ENCODE results near the gene CARS1. TPM values are rescaled to one million over a fixed set of nuclear protein-coding genes. Genes with fewer than 3 reads are reported as not detected.

CARS1 gene
- total and polyA plus RNA-seq, 10 of the 15 experiments (the other 5 are each of a cell fraction or from before 2014, with no cell fraction given): 7.8 to 60.6 (median 45.7) TPM

GRCh38 chr11:2951231-2952110 is 105.8 kb downstream of the CARS1 start (continued):
- TF ChIP-seq RAD21 (IDR thresholded peaks at IDR 0.05; ENCODE audit: insufficient read depth, low read depth, low read length) (no peak), TCF7 (IDR thresholded peaks at IDR 0.05; ENCODE audit: borderline replicate concordance) (no peak), RAD51 (IDR thresholded peaks at IDR 0.05) (no peak), NR2C1 (IDR thresholded peaks at IDR 0.05) (no peak), CHD2 (IDR thresholded peaks at IDR 0.05; ENCODE audit: borderline replicate concordance, low read depth, low read length) (no peak)

Small RNAs within 50 kb of the gene (small RNA-seq; reads per million reads assigned to genes)
- not detected for gene RNU1-91P
- 4.4 reads per million, percentile 86 among the genes with 10 or more reads in this experiment for gene SNORA54

Other genes with a start within 250 kb of the CARS1 start
- gene CDKN1C, start 171.6 kb downstream of the CARS1 start, total RNA-seq (2014; rRNA removed): not detected in 2 replicates
- not detected in 2 replicates for gene CDKN1C, start 171.6 kb downstream of the CARS1 start, total RNA-seq (2014; rRNA removed; fragmentation: Illumina TruSeq; extraction: Trizol)
- 0.19 and 0.21 TPM in 2 replicates for gene CDKN1C, start 171.6 kb downstream of the CARS1 start, total RNA-seq (2021)
- gene CDKN1C, start 171.6 kb downstream of the CARS1 start, polyA plus RNA-seq (2011; rRNA removed): 0.05 TPM in 1 of 2 replicates, not detected in the other
- gene CDKN1C, start 171.6 kb downstream of the CARS1 start, polyA plus RNA-seq (2014; fragmentation: Illumina TruSeq; extraction: Trizol): not detected in 2 replicates
- gene CDKN1C, start 171.6 kb downstream of the CARS1 start, polyA plus RNA-seq (2014; fragmentation: Nextera tagmentation; extraction: Ambion mirVana): not detected
- gene CDKN1C, start 171.6 kb downstream of the CARS1 start, polyA plus RNA-seq (2014; rRNA removed): not detected in 2 replicates
- gene CDKN1C, start 171.6 kb downstream of the CARS1 start, polyA plus RNA-seq (2016; fragmentation: Nextera tagmentation; extraction: Ambion mirVana): under 1 TPM in 1 of 2 experiments, not detected in 1; 0.14 TPM
- gene PHLDA2, start 128.0 kb downstream of the CARS1 start, total RNA-seq (2014; rRNA removed): not detected in 2 replicates
- not detected in 2 replicates for gene PHLDA2, start 128.0 kb downstream of the CARS1 start, total RNA-seq (2014; rRNA removed; fragmentation: Illumina TruSeq; extraction: Trizol)
- gene PHLDA2, start 128.0 kb downstream of the CARS1 start, total RNA-seq (2021): 0.27 and 0.49 TPM in 2 replicates
- 0.15 TPM in 1 of 2 replicates, not detected in the other for gene PHLDA2, start 128.0 kb downstream of the CARS1 start, polyA plus RNA-seq (2011; rRNA removed)
- not detected in 2 replicates for gene PHLDA2, start 128.0 kb downstream of the CARS1 start, polyA plus RNA-seq (2014; fragmentation: Illumina TruSeq; extraction: Trizol)
- not detected for gene PHLDA2, start 128.0 kb downstream of the CARS1 start, polyA plus RNA-seq (2014; fragmentation: Nextera tagmentation; extraction: Ambion mirVana)
- gene PHLDA2, start 128.0 kb downstream of the CARS1 start, polyA plus RNA-seq (2014; rRNA removed): not detected in 2 replicates
- under 1 TPM in 1 of 2 experiments, not detected in 1; 0.16 TPM for gene PHLDA2, start 128.0 kb downstream of the CARS1 start, polyA plus RNA-seq (2016; fragmentation: Nextera tagmentation; extraction: Ambion mirVana)
- 103 and 107 TPM in 2 replicates for gene NAP1L4, start 65.1 kb downstream of the CARS1 start, total RNA-seq (2014; rRNA removed)
- gene NAP1L4, start 65.1 kb downstream of the CARS1 start, total RNA-seq (2014; rRNA removed; fragmentation: Illumina TruSeq; extraction: Trizol): 100 and 101 TPM in 2 replicates
- 128 and 130 TPM in 2 replicates for gene NAP1L4, start 65.1 kb downstream of the CARS1 start, total RNA-seq (2021)
- 100 and 159 TPM in 2 replicates for gene NAP1L4, start 65.1 kb downstream of the CARS1 start, polyA plus RNA-seq (2011; rRNA removed)
- gene NAP1L4, start 65.1 kb downstream of the CARS1 start, polyA plus RNA-seq (2014; fragmentation: Illumina TruSeq; extraction: Trizol): 127 and 140 TPM in 2 replicates
- 10 to 100 TPM; 24.8 to 44.0 TPM for gene NAP1L4, start 65.1 kb downstream of the CARS1 start, polyA plus RNA-seq (2014; fragmentation: Nextera tagmentation; extraction: Ambion mirVana)
- 121 TPM in 2 replicates for gene NAP1L4, start 65.1 kb downstream of the CARS1 start, polyA plus RNA-seq (2014; rRNA removed)
- gene NAP1L4, start 65.1 kb downstream of the CARS1 start, polyA plus RNA-seq (2016; fragmentation: Nextera tagmentation; extraction: Ambion mirVana): 100 to 1,000 TPM; 181 to 198 TPM
- not detected in 2 replicates for gene OSBPL5, start 107.9 kb upstream of the CARS1 start, total RNA-seq (2014; rRNA removed)
- not detected in 2 replicates for gene OSBPL5, start 107.9 kb upstream of the CARS1 start, total RNA-seq (2014; rRNA removed; fragmentation: Illumina TruSeq; extraction: Trizol)
- 0.45 TPM in 1 of 2 replicates, not detected in the other for gene OSBPL5, start 107.9 kb upstream of the CARS1 start, total RNA-seq (2021)
- gene OSBPL5, start 107.9 kb upstream of the CARS1 start, polyA plus RNA-seq (2011; rRNA removed): not detected in 2 replicates
- gene OSBPL5, start 107.9 kb upstream of the CARS1 start, polyA plus RNA-seq (2014; fragmentation: Illumina TruSeq; extraction: Trizol): not detected in 2 replicates
- gene OSBPL5, start 107.9 kb upstream of the CARS1 start, polyA plus RNA-seq (2014; fragmentation: Nextera tagmentation; extraction: Ambion mirVana): not detected
- not detected in 2 replicates for gene OSBPL5, start 107.9 kb upstream of the CARS1 start, polyA plus RNA-seq (2014; rRNA removed)
- gene OSBPL5, start 107.9 kb upstream of the CARS1 start, polyA plus RNA-seq (2016; fragmentation: Nextera tagmentation; extraction: Ambion mirVana): not detected
- not detected in 2 replicates for gene MRGPRG, start 161.4 kb upstream of the CARS1 start, total RNA-seq (2014; rRNA removed)
- not detected in 2 replicates for gene MRGPRG, start 161.4 kb upstream of the CARS1 start, total RNA-seq (2014; rRNA removed; fragmentation: Illumina TruSeq; extraction: Trizol)
- gene MRGPRG, start 161.4 kb upstream of the CARS1 start, total RNA-seq (2021): not detected in 2 replicates
- gene MRGPRG, start 161.4 kb upstream of the CARS1 start, polyA plus RNA-seq (2011; rRNA removed): not detected in 2 replicates
- not detected in 2 replicates for gene MRGPRG, start 161.4 kb upstream of the CARS1 start, polyA plus RNA-seq (2014; fragmentation: Illumina TruSeq; extraction: Trizol)
- gene MRGPRG, start 161.4 kb upstream of the CARS1 start, polyA plus RNA-seq (2014; fragmentation: Nextera tagmentation; extraction: Ambion mirVana): not detected
- not detected in 2 replicates for gene MRGPRG, start 161.4 kb upstream of the CARS1 start, polyA plus RNA-seq (2014; rRNA removed)
- not detected for gene MRGPRG, start 161.4 kb upstream of the CARS1 start, polyA plus RNA-seq (2016; fragmentation: Nextera tagmentation; extraction: Ambion mirVana)
- gene MRGPRE, start 175.0 kb upstream of the CARS1 start, total RNA-seq (2014; rRNA removed): 0.34 TPM in 1 of 2 replicates, not detected in the other
- gene MRGPRE, start 175.0 kb upstream of the CARS1 start, total RNA-seq (2014; rRNA removed; fragmentation: Illumina TruSeq; extraction: Trizol): not detected in 2 replicates
- not detected in 2 replicates for gene MRGPRE, start 175.0 kb upstream of the CARS1 start, total RNA-seq (2021)
- not detected in 2 replicates for gene MRGPRE, start 175.0 kb upstream of the CARS1 start, polyA plus RNA-seq (2011; rRNA removed)
- gene MRGPRE, start 175.0 kb upstream of the CARS1 start, polyA plus RNA-seq (2014; fragmentation: Illumina TruSeq; extraction: Trizol): not detected in 2 replicates
- not detected for gene MRGPRE, start 175.0 kb upstream of the CARS1 start, polyA plus RNA-seq (2014; fragmentation: Nextera tagmentation; extraction: Ambion mirVana)
- gene MRGPRE, start 175.0 kb upstream of the CARS1 start, polyA plus RNA-seq (2014; rRNA removed): not detected in 2 replicates
- gene MRGPRE, start 175.0 kb upstream of the CARS1 start, polyA plus RNA-seq (2016; fragmentation: Nextera tagmentation; extraction: Ambion mirVana): not detected

Measured in GM12878 (cell line).